Inflammatory macrophage treated with lipopolysaccharide for 4 hours (primary cell): ENCODE data around the gene SCYGR5.
"Not testable (repeated sequence)": the region's sequence is repeated elsewhere in the genome, so short reads cannot be mapped to it uniquely, and the experiment has no call there.

ENCODE experiments used
- DNase-seq: peaks from one replicate; pipeline ENCODE4 v3.0.0-alpha.2; 2020

Gene SCYGR5

GRCh38 chr2:227666631-227667170 is at the start of gene SCYGR5:
SCYGR5 (plus strand) TSS chr2:227666804; CDS start chr2:227666804, 0 bp downstream.
- DNase-seq: not testable (repeated sequence)

GRCh38 chr2:227617316-227618230 is 49.0 kb upstream of the SCYGR5 start, which contains the start of gene SCYGR4:
SCYGR4 (plus strand) TSS chr2:227617498; CDS start chr2:227617498, 0 bp downstream.
- no peak for DNase-seq

- no peak for DNase-seq
Observed at GRCh38 chr2:227623226-227623625, 43.4 kb upstream of the SCYGR5 start.

- no peak for DNase-seq
Observed at GRCh38 chr2:227625420-227625819, 41.2 kb upstream of the SCYGR5 start.

GRCh38 chr2:227626580-227627151 is 39.9 kb upstream of the SCYGR5 start:
- DNase-seq: peak; percentile 7

- DNase-seq: peak; percentile 44
Observed at GRCh38 chr2:227627769-227628168, 38.8 kb upstream of the SCYGR5 start.

GRCh38 chr2:227629435-227629834 is 37.2 kb upstream of the SCYGR5 start:
- no peak for DNase-seq

- no peak for DNase-seq
Observed at GRCh38 chr2:227630322-227630721, 36.3 kb upstream of the SCYGR5 start.

GRCh38 chr2:227632827-227633226 is 33.8 kb upstream of the SCYGR5 start:
- no peak for DNase-seq

- no peak for DNase-seq
Observed at GRCh38 chr2:227634201-227634600, 32.4 kb upstream of the SCYGR5 start.

GRCh38 chr2:227642656-227643055 is 23.9 kb upstream of the SCYGR5 start:
- DNase-seq: no peak

GRCh38 chr2:227643990-227644551 is 22.5 kb upstream of the SCYGR5 start:
- DNase-seq: no peak

- DNase-seq: peak; percentile 38
Observed at GRCh38 chr2:227653419-227653818, 13.2 kb upstream of the SCYGR5 start.

GRCh38 chr2:227654426-227654825 is 12.2 kb upstream of the SCYGR5 start:
- peak; percentile 12 for DNase-seq

GRCh38 chr2:227655454-227655853 is 11.2 kb upstream of the SCYGR5 start:
- DNase-seq: peak; percentile 92

- DNase-seq: peak; percentile 5
Observed at GRCh38 chr2:227657199-227657845, 9.3 kb upstream of the SCYGR5 start.

- DNase-seq: no peak
Observed at GRCh38 chr2:227661025-227661649, 5.5 kb upstream of the SCYGR5 start.

GRCh38 chr2:227661827-227662226 is 4.8 kb upstream of the SCYGR5 start:
- no peak for DNase-seq

GRCh38 chr2:227665189-227665940 is 1.2 kb upstream of the SCYGR5 start:
- no peak for DNase-seq

GRCh38 chr2:227671170-227671905 is 4.7 kb downstream of the SCYGR5 start:
- peak; percentile 57 for DNase-seq

- peak; percentile 16 for DNase-seq
Observed at GRCh38 chr2:227673620-227674019, 7.0 kb downstream of the SCYGR5 start.
